ENCODE data around the gene LHX4. TPM values are rescaled to one million over a fixed set of nuclear protein-coding genes. Genes with fewer than 3 reads are reported as not detected.

LHX4 gene
- total and polyA plus RNA-seq, 2 of the 8 experiments (the other 6 are each of a cell fraction or from before 2014, with no cell fraction given) = 0.85 to 4.9 TPM

GRCh38 chr1:180272395-180272794, 42.3 kb downstream of the LHX4 start:
- POLR2A ChIA-PET (ENCODE audit: partially characterized antibody) = interaction anchor here (2.8 kb wide), 1 partner anchor 10 kb away, joined by 14 read pairs; no protein-coding TSS in a partner anchor
- peaks cover 16 to 42% (median 29%) of the 10 kb centered on the region in 4 experiments for H3K4me1 ChIP-seq (replicated peaks in 1 of 4; ENCODE audit: control insufficient read depth in 3 of 4, insufficient read depth in 4 of 4, low read length in 3 of 4)
- peaks cover 0 to 15% (median 3%) of the 10 kb centered on the region in 4 experiments; a peak in 4 of 8 replicates for H3K36me3 ChIP-seq (ENCODE audit: control insufficient read depth in 2 of 4, insufficient read depth in 4 of 4, low read length in 3 of 4)
- H3K4me2 ChIP-seq (ENCODE audit: insufficient read depth in 1 of 2, low read depth in 2 of 2, low read length in 2 of 2) = no peak overlapping the region
- no peak for DNase-seq (ENCODE audit: low read depth in 1 of 2, low spot score in 2 of 2)
- no peak overlapping the region; the same call in none of the 2 replicates for H4K8ac ChIP-seq (ENCODE audit: extremely low read depth, insufficient read depth, low read length)
- no peaks in the 10 kb centered on the region for H3K23me2 ChIP-seq (ENCODE audit: low read depth, low read length)
- no peak overlapping the region for H3K23ac ChIP-seq (ENCODE audit: insufficient read length)
- H3K4me3 ChIP-seq (ENCODE audit: extremely low read depth in 1 of 4, insufficient read depth in 2 of 4, low read depth in 3 of 4, low read length in 4 of 4) = no peak overlapping the region
- no peak overlapping the region for H3K27ac ChIP-seq (ENCODE audit: low read depth, low read length)
- 96% methylated on average over 4 of the region's 4 CpGs; no CpG with 5 or more reads in 1 of the 2 experiments for WGBS, 2 experiments (ENCODE audit: extremely low coverage in 1 of 2, insufficient coverage in 1 of 2, insufficient read length in 1 of 2, insufficient replicate concordance in 2 of 2, low coverage in 1 of 2, low lambda C conversion rate in 2 of 2, missing lambda C conversion rate in 1 of 2)
- no peak for TF ChIP-seq CHD1 (IDR thresholded peaks at IDR 0.05; ENCODE audit: low read depth, low read length)
- TF ChIP-seq RFX5 (IDR thresholded peaks at IDR 0.05; ENCODE audit: borderline replicate concordance, low read depth, low read length) = no peak
- no peak for TF ChIP-seq RAD21 (IDR thresholded peaks at IDR 0.05 in 1 of 2, conservative IDR thresholded peaks at IDR 0.05 in 1 of 2; ENCODE audit: low read depth in 2 of 2, low read length in 2 of 2)
- no peak for TF ChIP-seq POLR2A (IDR thresholded peaks at IDR 0.05; ENCODE audit: control extremely low read depth in 1 of 2, low read depth in 2 of 2, low read length in 2 of 2)
- no peak for TF ChIP-seq CHD2 (IDR thresholded peaks at IDR 0.05; ENCODE audit: low read length)
- TF ChIP-seq PHF8 (conservative IDR thresholded peaks at IDR 0.05; ENCODE audit: low read depth, low read length) = no peak
- TF ChIP-seq JUND (IDR thresholded peaks at IDR 0.05; ENCODE audit: low read length) = no peak
- no peak for TF ChIP-seq NANOG (IDR thresholded peaks at IDR 0.05; ENCODE audit: insufficient read depth, low read depth, low read length, poor library complexity, severe bottlenecking)
- TF ChIP-seq TAF1 (IDR thresholded peaks at IDR 0.05; ENCODE audit: low read depth, low read length) = no peak
- TF ChIP-seq CBX8 (IDR thresholded peaks at IDR 0.05; ENCODE audit: borderline replicate concordance, low read depth, low read length) = no peak
- no peak for TF ChIP-seq JUN (IDR thresholded peaks at IDR 0.05; ENCODE audit: low read depth, low read length)
- TF ChIP-seq EGR1 (IDR thresholded peaks at IDR 0.05; ENCODE audit: borderline replicate concordance, low read depth, low read length) = no peak
- no peak for TF ChIP-seq RXRA (IDR thresholded peaks at IDR 0.05; ENCODE audit: insufficient read depth, low read depth, low read length)
- no peaks in the 10 kb centered on the region for H3K27me3 ChIP-seq (replicated peaks in 1 of 4; ENCODE audit: control insufficient read depth in 3 of 4, extremely low read depth in 1 of 4, insufficient read depth in 3 of 4, low read length in 3 of 4)
- CTCF ChIA-PET (ENCODE audit: partially characterized antibody) = interaction anchor here (0.9 to 11.1 kb wide), 11 partner anchors 11 to 220 kb away, joined by 3 to 244 read pairs (median 4); no protein-coding TSS in a partner anchor
- H2BK20ac ChIP-seq (ENCODE audit: low read length) = no peak overlapping the region
- H3K4ac ChIP-seq (replicated peaks; ENCODE audit: insufficient read length, low read depth, low read length) = peak overlapping the region; percentile 8
- H2AK5ac ChIP-seq (ENCODE audit: low read depth, low read length) = no peak overlapping the region
- no peak overlapping the region for H2BK12ac ChIP-seq (ENCODE audit: low read depth, low read length)
- H3K14ac ChIP-seq (ENCODE audit: insufficient read length) = no peak overlapping the region
- H3K9ac ChIP-seq (replicated peaks in 1 of 4; ENCODE audit: extremely low read depth in 1 of 4, low read depth in 3 of 4, low read length in 3 of 4) = no peak overlapping the region
- H4K20me1 ChIP-seq (replicated peaks in 1 of 2; ENCODE audit: control insufficient read depth in 1 of 2, insufficient read depth in 2 of 2, low read length in 2 of 2) = no peaks in the 10 kb centered on the region
- no peak overlapping the region for H4K5ac ChIP-seq (ENCODE audit: insufficient read length, low read depth, low read length)
- H3K79me1 ChIP-seq (ENCODE audit: low read depth, low read length) = no peaks in the 10 kb centered on the region
- no peak overlapping the region for H2BK120ac ChIP-seq (replicated peaks; ENCODE audit: low read depth, low read length)
- no peak overlapping the region for H2BK5ac ChIP-seq (ENCODE audit: low read depth, low read length)
- no peak overlapping the region for H2BK15ac ChIP-seq (ENCODE audit: low read length)
- no peak for FAIRE-seq
- H3K56ac ChIP-seq (replicated peaks; ENCODE audit: insufficient read length, low read depth, low read length) = no peak overlapping the region
- H4K91ac ChIP-seq (replicated peaks; ENCODE audit: insufficient read length, low read length) = no peak overlapping the region
- H3K18ac ChIP-seq (ENCODE audit: extremely low read depth, low read length) = no peak overlapping the region; the same call in 1 of the 2 replicates
- H3K79me2 ChIP-seq (ENCODE audit: control insufficient read depth in 1 of 2, insufficient read depth in 2 of 2, low read length in 2 of 2) = no peaks in the 10 kb centered on the region
- peaks cover 4 to 10% of the 10 kb centered on the region in 2 experiments; a peak in 3 of 4 replicates for H3K9me3 ChIP-seq (ENCODE audit: insufficient read depth in 2 of 2, low read depth in 1 of 2, low read length in 1 of 2)
- H2AFZ ChIP-seq (ENCODE audit: low read length) = no peak overlapping the region

Measured in H1 (cell line).